Neural cell (in vitro differentiated cells): ENCODE measurements around the gene MYOD1.

ENCODE experiments used
- CTCF ChIP-seq: fragments of 450-650 bp; IDR thresholded peaks from 2 replicates; pipeline ENCODE4 v1.5.1; 2014; ENCODE audit warnings: antibody characterized with exemption, mild to moderate bottlenecking, moderate library complexity; ENCODE audit not compliant: poor library complexity, severe bottlenecking
- EP300 ChIP-seq: fragments of 450-650 bp; conservative IDR thresholded peaks from 2 replicates; pipeline ENCODE4 v1.6.1; 2014; ENCODE audit warnings: antibody characterized with exemption, mild to moderate bottlenecking, moderate library complexity; ENCODE audit not compliant: poor library complexity, severe bottlenecking
- EZH2 ChIP-seq: fragments of 200-600, 300-800 bp; shearing (Covaris generic), sonication (generic); IDR thresholded peaks from 2 replicates; pipeline ENCODE4 v1.6.1; 2014; ENCODE audit warnings: antibody characterized with exemption, low read length, borderline replicate concordance, mild to moderate bottlenecking; ENCODE audit not compliant: insufficient read depth, poor library complexity, severe bottlenecking
- MXI1 ChIP-seq: fragments of 450-650 bp; conservative IDR thresholded peaks from 2 replicates; pipeline ENCODE4 v1.6.1; 2014; ENCODE audit warnings: antibody characterized with exemption, mild to moderate bottlenecking; ENCODE audit not compliant: poor library complexity, severe bottlenecking
- POLR2AphosphoS5 ChIP-seq: IDR thresholded peaks from 2 replicates; pipeline ENCODE4 v1.6.1; 2012
- RAD21 ChIP-seq: fragments of 450-650 bp; conservative IDR thresholded peaks from 2 replicates; pipeline ENCODE4 v1.6.1; 2014; ENCODE audit warnings: antibody characterized with exemption, mild to moderate bottlenecking, moderate library complexity
- TAF1 ChIP-seq: IDR thresholded peaks from 2 replicates; pipeline ENCODE4 v1.6.1; 2012; ENCODE audit warnings: low read depth
- TF ChIP-seq, protein P1 (sequence below): IDR thresholded peaks from 2 replicates; pipeline ENCODE4 v1.6.1; 2012; ENCODE audit warnings: borderline replicate concordance

GRCh38 chr11:17742019-17742418 lies 22.6 kb downstream of the MYOD1 start:
- TF ChIP-seq CTCF (no peak), EZH2 (no peak), TAF1 (no peak), MXI1 (no peak), POLR2AphosphoS5 (no peak), EP300 (no peak), RAD21 (no peak)
- TF ChIP-seq, protein P1, sequence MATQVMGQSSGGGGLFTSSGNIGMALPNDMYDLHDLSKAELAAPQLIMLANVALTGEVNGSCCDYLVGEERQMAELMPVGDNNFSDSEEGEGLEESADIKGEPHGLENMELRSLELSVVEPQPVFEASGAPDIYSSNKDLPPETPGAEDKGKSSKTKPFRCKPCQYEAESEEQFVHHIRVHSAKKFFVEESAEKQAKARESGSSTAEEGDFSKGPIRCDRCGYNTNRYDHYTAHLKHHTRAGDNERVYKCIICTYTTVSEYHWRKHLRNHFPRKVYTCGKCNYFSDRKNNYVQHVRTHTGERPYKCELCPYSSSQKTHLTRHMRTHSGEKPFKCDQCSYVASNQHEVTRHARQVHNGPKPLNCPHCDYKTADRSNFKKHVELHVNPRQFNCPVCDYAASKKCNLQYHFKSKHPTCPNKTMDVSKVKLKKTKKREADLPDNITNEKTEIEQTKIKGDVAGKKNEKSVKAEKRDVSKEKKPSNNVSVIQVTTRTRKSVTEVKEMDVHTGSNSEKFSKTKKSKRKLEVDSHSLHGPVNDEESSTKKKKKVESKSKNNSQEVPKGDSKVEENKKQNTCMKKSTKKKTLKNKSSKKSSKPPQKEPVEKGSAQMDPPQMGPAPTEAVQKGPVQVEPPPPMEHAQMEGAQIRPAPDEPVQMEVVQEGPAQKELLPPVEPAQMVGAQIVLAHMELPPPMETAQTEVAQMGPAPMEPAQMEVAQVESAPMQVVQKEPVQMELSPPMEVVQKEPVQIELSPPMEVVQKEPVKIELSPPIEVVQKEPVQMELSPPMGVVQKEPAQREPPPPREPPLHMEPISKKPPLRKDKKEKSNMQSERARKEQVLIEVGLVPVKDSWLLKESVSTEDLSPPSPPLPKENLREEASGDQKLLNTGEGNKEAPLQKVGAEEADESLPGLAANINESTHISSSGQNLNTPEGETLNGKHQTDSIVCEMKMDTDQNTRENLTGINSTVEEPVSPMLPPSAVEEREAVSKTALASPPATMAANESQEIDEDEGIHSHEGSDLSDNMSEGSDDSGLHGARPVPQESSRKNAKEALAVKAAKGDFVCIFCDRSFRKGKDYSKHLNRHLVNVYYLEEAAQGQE, result no peak
